HepG2 (cell line): Measurements from ENCODE around the gene PAPPA. TPM values are rescaled to one million over a fixed set of nuclear protein-coding genes. Genes with fewer than 3 reads are reported as not detected.

Source experiments
- ATAC-seq: fragments of 200-7000 bp; cut with Tn5 transposase; 3 replicates; pipeline ENCODE4 v1.9.1; 2020; ENCODE audit warnings: mild to moderate bottlenecking, moderate library complexity
- BruUV-seq: library from RNA; stranded (reverse); fragments of 400-500 nt; replicated peaks from 2 replicates; lab custom pipeline; 2021; lab: Mats Ljungman, UMichigan
- CTCF ChIA-PET: fragments of 300-600 bp; formaldehyde crosslinking; extraction: SDS; loops from one replicate; lab custom pipeline; 2021; ENCODE audit warnings: low total read pairs, inconsistent platforms, low intra/inter-chr PET ratio; lab: Yijun Ruan, JAX
- POLR2A ChIA-PET: fragments of 350-600 bp; sonication (Branson Sonifier 250); formaldehyde crosslinking; loops from one replicate; lab custom pipeline; 2020; ENCODE audit warnings: antibody characterized with exemption, inconsistent platforms; lab: Yijun Ruan, JAX
- DNase-seq: peaks from one replicate; pipeline ENCODE4 v3.0.0-alpha.2; 2015; ENCODE audit warnings: low spot score
- FAIRE-seq: peaks from 3 replicates; lab custom pipeline; 2011; peaks lifted over from hg19 to GRCh38; lab: Jason Lieb, UNC
- H2AFZ ChIP-seq: one replicate; pipeline ENCODE4 v1.6.1; 2011; ENCODE audit warnings: low read length, inconsistent platforms
- H3K27ac ChIP-seq: fragments of 300-600 bp; 3 replicates; pipeline ENCODE4 v1.8.0; 2011; ENCODE audit warnings: mixed run types, mild to moderate bottlenecking, mixed read lengths, low read length, inconsistent platforms; ENCODE audit not compliant: insufficient read depth; ENCODE audit errors: extremely low read length
- H3K27me3 ChIP-seq, 2 experiments: fragments of 200-600 bp in 1 of 2; 2 replicates in 1 of 2; 3 replicates in 1 of 2; pipeline versions ENCODE4 v1.6.0 to v1.8.0; 2011; ENCODE audit warnings: low read length in 2 of 2, mild to moderate bottlenecking in 2 of 2, moderate library complexity in 2 of 2, inconsistent platforms in 1 of 2; ENCODE audit not compliant: insufficient read depth in 2 of 2, control insufficient read depth in 1 of 2
- H3K36me3 ChIP-seq, 2 experiments: fragments of 200-600 bp in 1 of 2; replicated peaks in 1 of 2; 2 replicates in 1 of 2; 3 replicates in 1 of 2; pipeline versions ENCODE4 v1.5.1 to v1.8.0; 2011; ENCODE audit warnings: low read length in 2 of 2, inconsistent platforms in 1 of 2; ENCODE audit not compliant: insufficient read depth in 2 of 2, control insufficient read depth in 1 of 2
- H3K4me1 ChIP-seq: 2 replicates; pipeline ENCODE4 v1.5.1; 2012; ENCODE audit warnings: low read length, inconsistent platforms; ENCODE audit not compliant: insufficient read depth
- H3K4me2 ChIP-seq: 2 replicates; pipeline ENCODE4 v1.6.0; 2011; ENCODE audit warnings: low read depth, low read length, inconsistent platforms
- H3K4me3 ChIP-seq, 3 experiments: fragments of 200-600 bp in 1 of 3; sonication (generic), shearing (Covaris generic) in 1 of 3; replicated peaks in 1 of 3; 2 replicates each; pipeline ENCODE4 v1.5.1; 2011 to 2016; ENCODE audit warnings: low read length in 3 of 3, inconsistent platforms in 2 of 3, low read depth in 2 of 3, mild to moderate bottlenecking in 2 of 3, control low read depth in 1 of 3, mixed read lengths in 1 of 3; ENCODE audit not compliant: insufficient read depth in 1 of 3
- H3K79me2 ChIP-seq: one replicate; pipeline ENCODE4 v1.6.1; 2011; ENCODE audit warnings: low read length, inconsistent platforms; ENCODE audit not compliant: insufficient read depth
- H3K9ac ChIP-seq: 2 replicates; pipeline ENCODE4 v1.6.0; 2011; ENCODE audit warnings: mild to moderate bottlenecking, low read depth, low read length, inconsistent platforms; ENCODE audit not compliant: insufficient read depth
- H3K9me3 ChIP-seq: 2 replicates; pipeline ENCODE4 v1.5.1; 2012; ENCODE audit warnings: mild to moderate bottlenecking, low read length
- H4K20me1 ChIP-seq: 2 replicates; pipeline ENCODE4 v1.6.0; 2011; ENCODE audit warnings: inconsistent platforms, mild to moderate bottlenecking, low read length, moderate library complexity; ENCODE audit not compliant: insufficient read depth
- FOXJ3 ChIP-seq: sonication (generic); formaldehyde crosslinking; IDR thresholded peaks from 2 replicates; pipeline ENCODE4 v1.4.0; 2020; ENCODE audit warnings: missing genetic modification reagents, mild to moderate bottlenecking, borderline replicate concordance
- KAT2B ChIP-seq: fragments of 150-350 bp; IDR thresholded peaks from 2 replicates; pipeline ENCODE4 v1.6.1; 2014; ENCODE audit warnings: low read depth, low read length, borderline replicate concordance
- MIXL1 ChIP-seq: IDR thresholded peaks from 2 replicates; pipeline ENCODE4 v1.6.1; 2016
- ZBTB21 ChIP-seq: sonication (generic); formaldehyde crosslinking; IDR thresholded peaks from 2 replicates; pipeline ENCODE4 v1.4.0; 2020; ENCODE audit warnings: missing genetic modification reagents
- ZC3H4 ChIP-seq: sonication (generic); formaldehyde crosslinking; IDR thresholded peaks from 2 replicates; pipeline ENCODE4 v1.4.0; 2020; ENCODE audit warnings: missing genetic modification reagents, borderline replicate concordance
- ZKSCAN8 ChIP-seq: IDR thresholded peaks from 2 replicates; pipeline ENCODE4 v1.6.1; 2016; ENCODE audit warnings: borderline replicate concordance, missing genetic modification reagents, missing compliant biosample characterization
- ZNF446 ChIP-seq: sonication (generic); formaldehyde crosslinking; IDR thresholded peaks from 2 replicates; pipeline ENCODE4 v1.5.0; 2020; ENCODE audit warnings: mild to moderate bottlenecking, missing genetic modification reagents
- ZNF775 ChIP-seq: sonication (generic); formaldehyde crosslinking; IDR thresholded peaks from 2 replicates; pipeline ENCODE4 v1.4.0; 2020; ENCODE audit warnings: missing genetic modification reagents, mild to moderate bottlenecking, moderate library complexity, borderline replicate concordance
- WGBS: methylation state at CpG from one replicate; pipeline ENCODE4 v1.1.6; 2017; ENCODE audit warnings: low lambda C conversion rate; 5-methylcytosine and 5-hydroxymethylcytosine counted together
- in situ Hi-C: cut with HindIII; loops from 2 replicates; pipeline ENCODE4 v1.10.0; 2017; ENCODE audit warnings: low pct_unique_long_range_greater_than_20kb; ENCODE audit not compliant: extremely low pct_ligation_motif_present
- intact Hi-C: fragments of 100-400 bp; cut with micrococcal nuclease; formaldehyde crosslinking; loops from one replicate; pipeline ENCODE4 v1.10.0; 2022; ENCODE audit not compliant: unreplicated experiment
- polyA plus RNA-seq, 8 experiments: library from polyadenylated mRNA; depleted of rRNA in 3 of 8; stranded (reverse) in 7 of 8; unstranded in 1 of 8; fragments of >200 nt; fragmentation: Illumina TruSeq in 4 of 8; extraction: Trizol in 4 of 8; gene quantifications; 2 replicates each; pipeline versions ENCODE4 v1.2.1 to v1.2.3, GENCODE V29; 2011 to 2016; ENCODE audit warnings: low read depth in 4 of 8, missing spikeins in 1 of 8, mixed read lengths in 1 of 8; ENCODE audit not compliant: insufficient read depth in 1 of 8
- total RNA-seq, 5 experiments: library from RNA; depleted of rRNA; stranded (reverse); fragments of >200 nt; fragmentation: Illumina TruSeq; extraction: Trizol; gene quantifications; 2 replicates each; pipeline ENCODE4 v1.2.3, GENCODE V29; 2016; ENCODE audit warnings: low read depth in 1 of 5
- TF ChIP-seq, protein P1 (sequence below): sonication (generic); formaldehyde crosslinking; conservative IDR thresholded peaks from 2 replicates; pipeline ENCODE4 v1.8.0; 2022; ENCODE audit warnings: low read depth, missing genetic modification reagents
- TF ChIP-seq, protein P2 (sequence below): sonication (generic); formaldehyde crosslinking; IDR thresholded peaks from 2 replicates; pipeline ENCODE4 v1.9.0; 2022; ENCODE audit warnings: low read depth, missing genetic modification reagents
- TF ChIP-seq, protein P3 (sequence below): sonication (generic); formaldehyde crosslinking; IDR thresholded peaks from 2 replicates; pipeline ENCODE4 v1.5.1; 2020; ENCODE audit warnings: missing genetic modification reagents, mild to moderate bottlenecking, borderline replicate concordance

PAPPA gene
- total and polyA plus RNA-seq, 2 of the 13 experiments (the other 11 are each of a cell fraction or from before 2014, with no cell fraction given) = 0.09 to 0.11 TPM

GRCh38 chr9:116172216-116172615, 18.6 kb downstream of the PAPPA start:
- H3K79me2 ChIP-seq = no peaks in the 10 kb centered on the region
- H3K9ac ChIP-seq = no peak overlapping the region
- no peaks in the 10 kb centered on the region for H3K36me3 ChIP-seq
- CTCF ChIA-PET = no interaction called here
- intact Hi-C loops (no loop called here), in situ Hi-C loops (loop anchor here (25.0 kb wide), 1 partner anchor 585 kb away; no protein-coding TSS in a partner anchor)
- no peaks in the 10 kb centered on the region for H3K27me3 ChIP-seq
- no peaks in the 10 kb centered on the region for H4K20me1 ChIP-seq
- no peak for FAIRE-seq
- no peak overlapping the region for H3K4me2 ChIP-seq
- TF ChIP-seq, protein P1, sequence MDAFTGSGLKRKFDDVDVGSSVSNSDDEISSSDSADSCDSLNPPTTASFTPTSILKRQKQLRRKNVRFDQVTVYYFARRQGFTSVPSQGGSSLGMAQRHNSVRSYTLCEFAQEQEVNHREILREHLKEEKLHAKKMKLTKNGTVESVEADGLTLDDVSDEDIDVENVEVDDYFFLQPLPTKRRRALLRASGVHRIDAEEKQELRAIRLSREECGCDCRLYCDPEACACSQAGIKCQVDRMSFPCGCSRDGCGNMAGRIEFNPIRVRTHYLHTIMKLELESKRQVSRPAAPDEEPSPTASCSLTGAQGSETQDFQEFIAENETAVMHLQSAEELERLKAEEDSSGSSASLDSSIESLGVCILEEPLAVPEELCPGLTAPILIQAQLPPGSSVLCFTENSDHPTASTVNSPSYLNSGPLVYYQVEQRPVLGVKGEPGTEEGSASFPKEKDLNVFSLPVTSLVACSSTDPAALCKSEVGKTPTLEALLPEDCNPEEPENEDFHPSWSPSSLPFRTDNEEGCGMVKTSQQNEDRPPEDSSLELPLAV (CRISPR knock-in tag) = no peak
- TF ChIP-seq ZKSCAN8 (CRISPR knock-in tag) (no peak), FOXJ3 (no peak), ZNF775 (CRISPR knock-in tag) (no peak), ZBTB21 (CRISPR knock-in tag) (no peak), ZC3H4 (CRISPR knock-in tag) (no peak), MIXL1 (CRISPR knock-in tag) (no peak), KAT2B (no peak), ZNF446 (CRISPR knock-in tag) (no peak)
- TF ChIP-seq, protein P2, sequence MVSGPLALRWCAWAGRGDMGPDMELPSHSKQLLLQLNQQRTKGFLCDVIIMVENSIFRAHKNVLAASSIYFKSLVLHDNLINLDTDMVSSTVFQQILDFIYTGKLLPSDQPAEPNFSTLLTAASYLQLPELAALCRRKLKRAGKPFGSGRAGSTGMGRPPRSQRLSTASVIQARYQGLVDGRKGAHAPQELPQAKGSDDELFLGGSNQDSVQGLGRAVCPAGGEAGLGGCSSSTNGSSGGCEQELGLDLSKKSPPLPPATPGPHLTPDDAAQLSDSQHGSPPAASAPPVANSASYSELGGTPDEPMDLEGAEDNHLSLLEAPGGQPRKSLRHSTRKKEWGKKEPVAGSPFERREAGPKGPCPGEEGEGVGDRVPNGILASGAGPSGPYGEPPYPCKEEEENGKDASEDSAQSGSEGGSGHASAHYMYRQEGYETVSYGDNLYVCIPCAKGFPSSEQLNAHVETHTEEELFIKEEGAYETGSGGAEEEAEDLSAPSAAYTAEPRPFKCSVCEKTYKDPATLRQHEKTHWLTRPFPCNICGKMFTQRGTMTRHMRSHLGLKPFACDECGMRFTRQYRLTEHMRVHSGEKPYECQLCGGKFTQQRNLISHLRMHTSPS (CRISPR knock-in tag) = no peak
- TF ChIP-seq, protein P3, sequence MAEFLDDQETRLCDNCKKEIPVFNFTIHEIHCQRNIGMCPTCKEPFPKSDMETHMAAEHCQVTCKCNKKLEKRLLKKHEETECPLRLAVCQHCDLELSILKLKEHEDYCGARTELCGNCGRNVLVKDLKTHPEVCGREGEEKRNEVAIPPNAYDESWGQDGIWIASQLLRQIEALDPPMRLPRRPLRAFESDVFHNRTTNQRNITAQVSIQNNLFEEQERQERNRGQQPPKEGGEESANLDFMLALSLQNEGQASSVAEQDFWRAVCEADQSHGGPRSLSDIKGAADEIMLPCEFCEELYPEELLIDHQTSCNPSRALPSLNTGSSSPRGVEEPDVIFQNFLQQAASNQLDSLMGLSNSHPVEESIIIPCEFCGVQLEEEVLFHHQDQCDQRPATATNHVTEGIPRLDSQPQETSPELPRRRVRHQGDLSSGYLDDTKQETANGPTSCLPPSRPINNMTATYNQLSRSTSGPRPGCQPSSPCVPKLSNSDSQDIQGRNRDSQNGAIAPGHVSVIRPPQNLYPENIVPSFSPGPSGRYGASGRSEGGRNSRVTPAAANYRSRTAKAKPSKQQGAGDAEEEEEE (CRISPR knock-in tag) = no peak
- TF ChIP-seq, all 625 proteins: peak for 0
- no peak overlapping the region for H3K4me3 ChIP-seq
- no peaks in the 10 kb centered on the region for H3K9me3 ChIP-seq
- POLR2A ChIA-PET = no interaction called here
- H3K27ac ChIP-seq = no peak overlapping the region
- ATAC-seq = no peak
- no peak overlapping the region for H2AFZ ChIP-seq
- no TSS peak for BruUV-seq
- 0% methylated on average over 2 of the region's 2 CpGs for WGBS
- H3K4me1 ChIP-seq = no peaks in the 10 kb centered on the region
- DNase-seq = no peak
